Measurements from ENCODE around the gene RPS6KB2.
"Not testable (repeated sequence)": the region's sequence is repeated elsewhere in the genome, so short reads cannot be mapped to it uniquely, and the experiment has no call there.

RPS6KB2 gene

GRCh38 chr11:67410984-67411784, 17.1 kb upstream of the RPS6KB2 start:
- DNase-seq (ENCODE audit: low read depth) = no peak

- no peak for DNase-seq (ENCODE audit: low read depth)
Measured at GRCh38 chr11:67411785-67412152, 16.5 kb upstream of the RPS6KB2 start.

- no peak for DNase-seq (ENCODE audit: low read depth)
Measured at GRCh38 chr11:67412495-67413179, 15.7 kb upstream of the RPS6KB2 start.

- no peak for DNase-seq (ENCODE audit: low read depth)
Measured at GRCh38 chr11:67413266-67413849, 14.9 kb upstream of the RPS6KB2 start.

- DNase-seq (ENCODE audit: low read depth) = no peak
Measured at GRCh38 chr11:67415501-67416304, 12.6 kb upstream of the RPS6KB2 start, which contains the start of gene CARNS1. TSS of gene CARNS1 (plus strand) at chr11:67415678. CDS start at chr11:67416200, 522 bp downstream.

- no peak for DNase-seq (ENCODE audit: low read depth)
Measured at GRCh38 chr11:67416416-67417335, 11.6 kb upstream of the RPS6KB2 start.

DNA sequence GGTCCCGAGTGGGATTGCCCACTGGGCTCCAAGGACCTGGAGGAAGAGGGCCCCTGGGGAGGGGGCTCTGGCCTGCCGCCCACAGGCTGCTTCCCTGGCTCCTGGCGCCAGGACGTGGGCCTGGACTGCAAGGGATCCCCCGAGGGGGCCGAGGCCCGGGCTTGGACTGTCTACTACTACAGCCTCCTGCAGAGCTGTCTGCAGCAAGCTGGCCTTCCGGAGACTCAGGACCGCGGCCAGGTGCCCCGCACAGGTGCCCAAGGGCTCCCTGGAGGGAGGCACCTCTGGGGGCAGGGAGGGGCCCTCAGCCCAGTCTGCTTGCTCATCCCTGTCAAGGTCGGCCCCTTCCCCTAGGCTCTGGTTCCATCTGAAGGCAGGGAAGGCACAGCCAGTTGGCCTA, 10.9 kb upstream of the RPS6KB2 start:
- DNase-seq (ENCODE audit: low read depth) = no peak

- DNase-seq (ENCODE audit: low read depth) = no peak
Measured at GRCh38 chr11:67418476-67419281, 9.6 kb upstream of the RPS6KB2 start.

DNA sequence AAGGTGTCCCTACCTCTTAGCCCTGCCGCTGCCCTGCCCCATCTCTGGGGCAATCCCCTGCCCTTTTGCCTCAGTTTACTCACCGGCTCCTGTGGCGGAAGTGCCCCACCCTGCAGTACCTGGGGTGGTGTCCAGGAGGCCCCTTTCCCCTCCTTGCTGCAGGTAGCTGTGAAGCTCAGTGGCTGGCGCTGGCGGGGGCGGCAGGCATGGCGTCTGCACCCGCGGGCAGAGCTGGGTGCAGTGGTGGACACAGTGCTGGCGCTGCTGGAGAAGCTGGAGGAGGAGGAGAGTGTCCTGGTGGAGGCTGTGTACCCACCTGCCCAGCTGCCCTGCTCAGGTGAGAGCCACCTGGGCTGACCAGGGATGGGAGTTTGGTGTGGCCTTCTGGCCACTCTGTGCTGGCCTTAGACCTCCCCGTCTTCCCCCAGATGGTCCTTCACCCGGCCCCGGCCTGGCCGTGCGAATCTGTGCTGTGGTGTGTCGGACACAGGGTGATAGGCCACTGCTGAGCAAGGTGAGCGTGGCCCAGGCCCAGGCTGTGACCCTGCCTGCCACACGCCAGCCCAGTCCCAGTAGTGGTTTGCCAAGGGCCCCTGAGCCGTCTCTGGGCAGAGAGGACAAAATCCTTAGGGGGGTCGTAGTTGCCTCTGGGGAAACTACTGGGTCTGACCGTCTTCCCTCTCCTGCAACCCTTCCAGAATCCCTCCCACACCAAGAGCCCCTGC, 8.8 kb upstream of the RPS6KB2 start:
- no peak for DNase-seq (ENCODE audit: low read depth)

- no peak for DNase-seq (ENCODE audit: low read depth)
Measured at GRCh38 chr11:67420147-67420645, 8.1 kb upstream of the RPS6KB2 start.

- peak; percentile 68 for DNase-seq (ENCODE audit: low read depth)
Measured at GRCh38 chr11:67420646-67421429, 7.5 kb upstream of the RPS6KB2 start.

DNA sequence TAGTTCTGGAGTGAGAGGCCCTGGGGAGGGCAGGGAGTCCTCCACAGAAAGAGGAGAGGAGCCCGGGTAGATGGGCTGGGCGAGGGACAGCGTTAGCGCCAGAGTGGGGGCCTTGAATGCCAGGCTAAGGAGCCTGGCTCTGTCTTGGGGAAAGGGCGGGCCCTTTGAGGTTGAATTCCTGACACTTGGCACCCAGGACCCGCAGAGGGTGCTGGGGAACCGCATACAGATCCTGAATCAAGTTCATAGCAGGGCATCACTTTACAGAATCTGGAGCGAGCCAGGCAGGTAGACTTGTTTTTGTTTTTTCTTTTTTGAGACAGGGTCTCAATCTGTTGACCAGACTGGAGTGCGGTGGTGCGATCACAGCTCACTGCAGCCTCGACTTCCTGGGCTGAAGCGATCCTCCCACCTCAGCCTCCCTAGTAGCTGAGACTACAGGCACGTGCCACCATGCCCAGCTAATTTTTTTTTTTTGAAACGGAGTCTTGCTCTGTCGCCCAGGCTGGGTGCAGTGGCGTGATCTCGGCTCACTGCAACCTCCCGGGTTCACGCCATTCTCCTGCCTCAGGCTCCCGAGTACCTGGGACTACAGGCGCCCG, 6.8 kb upstream of the RPS6KB2 start:
- no peak for DNase-seq (ENCODE audit: low read depth)

- DNase-seq (ENCODE audit: low read depth) = no peak
Measured at GRCh38 chr11:67422891-67423290, 5.4 kb upstream of the RPS6KB2 start.

GRCh38 chr11:67423466-67423865, 4.8 kb upstream of the RPS6KB2 start:
- DNase-seq (ENCODE audit: low read depth) = no peak

DNA sequence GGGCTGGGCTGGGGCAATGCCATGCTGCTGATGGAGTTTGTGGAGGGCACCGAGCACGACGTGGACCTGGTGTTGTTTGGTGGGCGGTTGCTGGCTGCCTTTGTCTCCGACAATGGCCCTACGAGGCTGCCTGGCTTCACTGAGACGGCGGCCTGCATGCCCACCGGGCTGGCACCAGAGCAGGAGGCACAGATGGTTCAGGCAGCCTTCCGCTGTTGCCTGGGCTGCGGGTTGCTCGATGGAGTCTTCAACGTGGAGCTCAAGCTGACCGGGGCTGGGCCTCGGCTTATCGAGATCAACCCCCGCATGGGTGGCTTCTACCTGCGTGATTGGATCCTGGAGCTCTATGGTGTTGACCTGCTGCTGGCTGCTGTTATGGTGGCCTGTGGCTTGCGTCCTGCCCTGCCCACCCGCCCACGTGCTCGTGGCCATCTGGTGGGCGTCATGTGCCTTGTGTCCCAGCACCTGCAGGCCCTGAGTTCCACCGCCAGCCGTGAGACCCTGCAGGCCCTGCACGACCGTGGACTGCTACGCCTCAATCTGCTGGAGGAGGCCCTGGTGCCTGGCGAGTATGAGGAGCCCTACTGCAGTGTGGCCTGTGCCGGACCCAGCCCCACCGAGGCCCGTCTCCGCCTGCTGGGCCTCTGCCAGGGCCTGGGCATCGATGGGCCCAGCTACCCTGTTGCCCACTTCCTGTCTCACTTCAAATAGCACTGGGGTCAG, 4.2 kb upstream of the RPS6KB2 start:
- no peak for DNase-seq (ENCODE audit: low read depth)

- DNase-seq (ENCODE audit: low read depth) = not testable (repeated sequence)
Measured at GRCh38 chr11:67427364-67427859, 882 bp upstream of the RPS6KB2 start.

GRCh38 chr11:67429038-67429668, 859 bp downstream of the RPS6KB2 start:
- no peak for DNase-seq (ENCODE audit: low read depth)

All from HS-27A (cell line).